ENCODE data around the gene DYRK2.

DNA sequence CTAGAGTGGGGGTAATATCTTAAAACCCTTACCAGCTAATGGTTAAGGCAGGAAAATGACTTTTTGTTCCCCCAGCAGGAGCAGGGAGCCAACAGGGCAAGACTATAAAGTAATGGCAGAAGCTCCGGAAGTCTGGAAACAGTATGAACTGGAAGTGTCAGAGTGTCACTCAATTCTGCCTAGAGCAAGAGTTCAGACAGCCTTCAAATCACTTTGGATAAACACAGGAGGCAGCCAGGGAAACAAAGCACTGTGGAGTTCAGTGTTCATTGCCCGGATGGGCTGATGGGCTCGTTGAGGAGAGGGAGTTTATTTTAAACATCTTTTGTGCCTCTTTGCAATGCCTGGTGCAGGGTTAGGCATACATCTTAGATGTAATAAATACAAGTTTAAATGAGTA, 16.5 kb upstream of the DYRK2 start:
- no peak for TF ChIP-seq CTCF (IDR thresholded peaks at IDR 0.05)
- no peak for TF ChIP-seq POLR2A (IDR thresholded peaks at IDR 0.05)
